Placental epithelial cell (primary cell): Measurements from ENCODE around the gene RPS6KA3. TPM values are rescaled to one million over a fixed set of nuclear protein-coding genes. Genes with fewer than 3 reads are reported as not detected.
A peak's percentile ranks its signal among the peaks of the same experiment; 100 is the strongest.

Experiments
- small RNA-seq: library from RNA; depleted of rRNA; stranded (forward); fragments of <200 nt; gene quantifications from one replicate; pipeline ENCODE3, GENCODE V24; 2012
- total RNA-seq: library from RNA; depleted of rRNA; stranded (reverse); fragments of >200 nt; gene quantifications from 2 replicates; pipeline ENCODE4 v1.2.3, GENCODE V29; 2012

RPS6KA3 gene
- total RNA-seq: 17.3 and 20.1 TPM in 2 replicates

GRCh38 chrX:20266810-20267606, at the start of gene RPS6KA3:
Gene RPS6KA3 (minus strand): TSS chrX:20266909. CDS start chrX:20266632, 277 bp downstream.

GRCh38 chrX:20141281-20142220, 125.2 kb downstream of the RPS6KA3 start, which contains the start of gene EIF1AX:
Gene EIF1AX (minus strand): TSS chrX:20141838. CDS start chrX:20141640, 198 bp downstream.

GRCh38 chrX:20116577-20117240, 150.0 kb downstream of the RPS6KA3 start, which contains the start of gene MAP7D2:
Gene MAP7D2 (minus strand): TSS chrX:20116907. CDS start chrX:20116879, 28 bp downstream.

Small RNA genes lying within 50 kb of the gene (small RNA-seq; reads per million reads assigned to genes)
- 23.7 reads per million, percentile 97 among the genes with 10 or more reads in this experiment for gene RF00493
- not detected for gene RF00494

Other genes with a start within 250 kb of the RPS6KA3 start
- 0.39 and 1.1 TPM in 2 replicates for gene MAP7D2, start 150.0 kb downstream of the RPS6KA3 start, total RNA-seq
- gene EIF1AX, start 125.1 kb downstream of the RPS6KA3 start, total RNA-seq: 31.0 and 32.4 TPM in 2 replicates